ENCODE data around the gene PCDHGA6.
A peak's percentile ranks its signal among the peaks of the same experiment; 100 is the strongest.

The PCDHGA6 gene

DNA sequence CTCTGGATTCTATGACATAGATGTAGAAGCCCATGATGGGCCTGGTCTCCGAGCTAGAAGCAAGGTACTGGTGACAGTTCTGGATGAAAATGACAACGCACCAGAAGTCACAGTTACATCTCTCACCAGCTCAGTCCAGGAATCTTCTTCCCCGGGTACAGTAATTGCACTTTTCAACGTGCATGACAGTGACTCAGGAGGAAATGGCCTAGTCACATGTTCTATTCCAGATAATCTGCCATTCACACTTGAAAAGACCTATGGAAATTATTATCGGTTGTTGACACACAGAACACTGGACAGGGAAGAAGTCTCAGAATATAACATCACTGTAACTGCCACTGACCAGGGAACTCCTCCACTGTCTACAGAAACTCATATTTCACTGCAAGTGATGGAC lies 17.6 kb upstream of the PCDHGA6 start:
- intact Hi-C loops (cut with DNase I; ENCODE audit: low total_unique reads) = no loop called here
- TF ChIP-seq, protein P1, sequence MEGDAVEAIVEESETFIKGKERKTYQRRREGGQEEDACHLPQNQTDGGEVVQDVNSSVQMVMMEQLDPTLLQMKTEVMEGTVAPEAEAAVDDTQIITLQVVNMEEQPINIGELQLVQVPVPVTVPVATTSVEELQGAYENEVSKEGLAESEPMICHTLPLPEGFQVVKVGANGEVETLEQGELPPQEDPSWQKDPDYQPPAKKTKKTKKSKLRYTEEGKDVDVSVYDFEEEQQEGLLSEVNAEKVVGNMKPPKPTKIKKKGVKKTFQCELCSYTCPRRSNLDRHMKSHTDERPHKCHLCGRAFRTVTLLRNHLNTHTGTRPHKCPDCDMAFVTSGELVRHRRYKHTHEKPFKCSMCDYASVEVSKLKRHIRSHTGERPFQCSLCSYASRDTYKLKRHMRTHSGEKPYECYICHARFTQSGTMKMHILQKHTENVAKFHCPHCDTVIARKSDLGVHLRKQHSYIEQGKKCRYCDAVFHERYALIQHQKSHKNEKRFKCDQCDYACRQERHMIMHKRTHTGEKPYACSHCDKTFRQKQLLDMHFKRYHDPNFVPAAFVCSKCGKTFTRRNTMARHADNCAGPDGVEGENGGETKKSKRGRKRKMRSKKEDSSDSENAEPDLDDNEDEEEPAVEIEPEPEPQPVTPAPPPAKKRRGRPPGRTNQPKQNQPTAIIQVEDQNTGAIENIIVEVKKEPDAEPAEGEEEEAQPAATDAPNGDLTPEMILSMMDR (IDR thresholded peaks at IDR 0.05) = no peak
- DNase-seq = no peak
- H3K4me3 ChIP-seq = no peak overlapping the region
- H3K4me1 ChIP-seq = no peaks in the 10 kb centered on the region
- peaks cover 0 to 3% of the 10 kb centered on the region in 2 donors for H3K27me3 ChIP-seq
- H3K27ac ChIP-seq = no peak overlapping the region
- peaks cover 0 to 100% (median 88%) of the 10 kb centered on the region in 3 donors for H3K9me3 ChIP-seq
- peaks cover 0 to 19% (median 13%) of the 10 kb centered on the region in 3 donors for H3K36me3 ChIP-seq

DNA sequence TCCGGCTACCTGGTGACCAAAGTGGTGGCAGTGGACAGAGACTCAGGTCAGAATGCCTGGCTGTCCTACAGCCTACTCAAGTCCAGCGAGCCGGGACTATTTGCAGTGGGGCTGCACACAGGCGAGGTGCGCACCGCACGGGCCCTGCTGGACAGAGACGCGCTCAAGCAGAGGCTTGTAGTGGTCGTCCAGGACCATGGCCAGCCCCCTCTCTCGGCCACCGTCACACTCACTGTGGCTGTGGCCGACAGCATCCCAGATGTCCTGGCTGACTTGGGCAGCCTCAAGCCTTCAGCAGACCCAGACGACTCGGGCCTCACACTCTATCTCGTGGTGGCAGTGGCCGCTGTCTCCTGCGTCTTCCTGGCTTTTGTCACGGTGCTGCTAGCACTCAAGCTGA lies 16.7 kb upstream of the PCDHGA6 start:
- peaks cover 0 to 24% (median 14%) of the 10 kb centered on the region in 3 donors for H3K36me3 ChIP-seq
- intact Hi-C loops (cut with DNase I; ENCODE audit: low total_unique reads) = no loop called here
- no peak for DNase-seq
- H3K4me1 ChIP-seq = no peaks in the 10 kb centered on the region
- no peak overlapping the region for H3K27ac ChIP-seq
- H3K4me3 ChIP-seq = no peak overlapping the region
- TF ChIP-seq, protein P1 (IDR thresholded peaks at IDR 0.05) = no peak
- peaks cover 0 to under 1% of the 10 kb centered on the region in 2 donors for H3K27me3 ChIP-seq
- H3K9me3 ChIP-seq = peaks cover 0 to 99% (median 88%) of the 10 kb centered on the region in 3 donors

DNA sequence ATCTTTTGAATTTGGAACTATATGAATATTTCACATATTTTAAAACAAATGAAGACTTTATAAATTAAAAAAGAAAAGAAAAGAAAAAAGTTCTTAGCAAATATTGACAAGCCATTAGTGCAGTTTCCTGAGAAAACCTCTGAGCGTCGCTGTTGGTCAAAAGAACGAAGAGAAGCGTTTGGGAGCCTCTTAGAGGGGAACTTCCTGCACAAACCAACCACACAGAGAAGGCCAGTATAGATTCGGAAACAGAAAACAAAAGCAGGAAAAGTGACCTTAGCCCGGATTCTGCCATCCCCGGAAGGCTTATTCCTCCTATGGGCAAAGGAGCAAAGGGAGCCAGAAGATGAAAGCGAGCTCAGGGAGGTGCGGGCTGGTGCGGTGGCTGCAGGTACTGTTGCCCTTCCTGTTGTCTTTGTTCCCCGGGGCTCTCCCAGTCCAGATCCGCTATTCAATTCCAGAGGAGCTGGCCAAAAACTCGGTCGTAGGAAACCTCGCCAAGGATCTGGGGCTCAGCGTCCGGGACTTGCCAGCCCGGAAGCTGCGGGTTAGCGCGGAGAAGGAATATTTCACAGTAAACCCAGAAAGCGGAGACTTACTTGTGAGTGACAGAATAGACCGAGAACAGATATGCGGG lies 13.8 kb upstream of the PCDHGA6 start, which contains the start of gene PCDHGB2:
Gene PCDHGB2 (plus strand): TSS at position 205 of the 637 bp plus-strand sequence. CDS start 142 bp downstream, at position 347.
- Histone ChIP-seq H3K9me3 (peaks cover 8 to 99% (median 91%) of the 10 kb centered on the region in 3 donors), H3K27ac (no peak within 1 kb of the TSS), H3K27me3 (peaks cover 0 to 3% of the 10 kb centered on the region in 2 donors), H3K4me3 (peak within 1 kb of the TSS; percentile 25 to 35), H3K36me3 (peaks cover 0 to 32% (median 29%) of the 10 kb centered on the region in 3 donors), H3K4me1 (no peaks in the 10 kb centered on the region)
- intact Hi-C loops (cut with DNase I; ENCODE audit: low total_unique reads) = no loop called here
- DNase-seq = no peak
- TF ChIP-seq, protein P1 (IDR thresholded peaks at IDR 0.05) = no peak

DNA sequence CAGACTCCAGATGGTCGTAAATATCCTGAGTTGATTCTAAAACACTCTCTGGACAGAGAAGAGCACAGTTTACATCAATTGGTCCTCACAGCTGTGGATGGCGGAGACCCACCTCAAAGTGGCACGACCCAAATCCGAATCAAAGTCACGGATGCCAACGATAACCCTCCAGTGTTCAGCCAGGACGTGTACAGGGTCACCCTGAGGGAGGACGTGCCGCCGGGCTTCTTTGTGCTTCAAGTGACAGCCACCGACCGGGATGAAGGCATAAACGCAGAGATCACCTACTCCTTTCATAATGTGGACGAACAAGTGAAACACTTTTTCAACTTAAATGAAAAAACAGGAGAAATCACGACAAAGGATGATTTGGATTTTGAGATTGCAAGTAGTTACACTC lies 13.0 kb upstream of the PCDHGA6 start:
- H3K4me1 ChIP-seq = no peaks in the 10 kb centered on the region
- TF ChIP-seq, protein P1 (IDR thresholded peaks at IDR 0.05) = no peak
- H3K36me3 ChIP-seq = peaks cover 0 to 37% (median 34%) of the 10 kb centered on the region in 3 donors
- H3K4me3 ChIP-seq = no peak overlapping the region
- no peak overlapping the region for H3K27ac ChIP-seq
- intact Hi-C loops (cut with DNase I; ENCODE audit: low total_unique reads) = no loop called here
- DNase-seq = no peak
- H3K9me3 ChIP-seq = peaks cover 12 to 99% (median 91%) of the 10 kb centered on the region in 3 donors
- peaks cover 0 to 3% of the 10 kb centered on the region in 2 donors for H3K27me3 ChIP-seq

DNA sequence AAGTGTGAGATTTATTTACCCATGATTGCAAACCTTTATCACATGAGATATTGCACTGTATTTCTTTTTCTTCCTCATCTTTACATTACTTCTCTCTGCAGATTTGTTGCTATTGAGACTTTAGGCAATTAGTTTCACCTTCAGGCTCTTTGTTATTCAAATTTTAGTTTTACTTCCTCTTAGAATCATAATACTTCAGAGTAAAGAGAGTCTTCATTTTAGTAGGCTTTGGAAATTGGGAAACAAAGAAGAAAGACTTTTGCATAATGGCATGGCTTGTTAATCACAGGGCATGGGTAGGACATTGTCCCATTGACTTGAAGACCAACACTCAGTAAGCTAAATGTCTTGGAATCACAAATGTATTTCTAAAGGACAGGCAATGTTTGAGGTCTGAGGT lies 11.0 kb upstream of the PCDHGA6 start:
- no peak for DNase-seq
- peaks cover 21 to 99% (median 87%) of the 10 kb centered on the region in 3 donors for H3K9me3 ChIP-seq
- H3K4me3 ChIP-seq = no peak overlapping the region
- H3K27me3 ChIP-seq = peaks cover 0 to 3% of the 10 kb centered on the region in 2 donors
- H3K4me1 ChIP-seq = no peaks in the 10 kb centered on the region
- H3K36me3 ChIP-seq = peaks cover 0 to 39% (median 34%) of the 10 kb centered on the region in 3 donors
- no peak overlapping the region for H3K27ac ChIP-seq
- intact Hi-C loops (cut with DNase I; ENCODE audit: low total_unique reads) = no loop called here
- TF ChIP-seq, protein P1 (IDR thresholded peaks at IDR 0.05) = no peak
